Neuron (in vitro differentiated cells): Measurements from ENCODE around the gene SNX21.

ENCODE experiments used
- H2AFZ ChIP-seq: one replicate; pipeline ENCODE4 v1.6.1; 2013; ENCODE audit warnings: low read depth, mild to moderate bottlenecking, inconsistent platforms, low read length, moderate library complexity
- H3K27me3 ChIP-seq: one replicate; pipeline ENCODE4 v1.6.1; 2013; ENCODE audit warnings: low read length; ENCODE audit not compliant: insufficient read depth
- H3K36me3 ChIP-seq: one replicate; pipeline ENCODE4 v1.6.1; 2013; ENCODE audit warnings: low read length; ENCODE audit not compliant: insufficient read depth
- H3K4me1 ChIP-seq: one replicate; pipeline ENCODE4 v1.6.1; 2013; ENCODE audit warnings: low read length; ENCODE audit not compliant: insufficient read depth
- H3K4me3 ChIP-seq: 2 replicates; pipeline ENCODE4 v1.5.1; 2013; ENCODE audit warnings: mild to moderate bottlenecking, low read length, moderate library complexity
- H3K9me3 ChIP-seq: one replicate; pipeline ENCODE4 v1.6.1; 2013; ENCODE audit warnings: low read length

SNX21 gene

GRCh38 chr20:45848421-45848820 lies 14.8 kb downstream of the SNX21 start:
- no peak overlapping the region for H2AFZ ChIP-seq
- no peaks in the 10 kb centered on the region for H3K4me1 ChIP-seq
- H3K9me3 ChIP-seq, result no peaks in the 10 kb centered on the region
- peaks cover 44% of the 10 kb centered on the region for H3K36me3 ChIP-seq
- no peak overlapping the region for H3K4me3 ChIP-seq
- H3K27me3 ChIP-seq, result no peaks in the 10 kb centered on the region

- Histone ChIP-seq H2AFZ (no peak overlapping the region), H3K36me3 (peaks cover 38% of the 10 kb centered on the region), H3K27me3 (no peaks in the 10 kb centered on the region), H3K4me1 (no peaks in the 10 kb centered on the region), H3K4me3 (no peak overlapping the region), H3K9me3 (no peaks in the 10 kb centered on the region)
Observed at GRCh38 chr20:45848969-45849582, 15.5 kb downstream of the SNX21 start.

- Histone ChIP-seq H3K27me3 (no peaks in the 10 kb centered on the region), H3K4me3 (no peak overlapping the region), H3K36me3 (peaks cover 32% of the 10 kb centered on the region), H2AFZ (no peak overlapping the region), H3K9me3 (no peaks in the 10 kb centered on the region), H3K4me1 (no peaks in the 10 kb centered on the region)
Observed at GRCh38 chr20:45850238-45850637, 16.6 kb downstream of the SNX21 start.

GRCh38 chr20:45850926-45851325 lies 17.3 kb downstream of the SNX21 start:
- H3K4me1 ChIP-seq, result peaks cover 3% of the 10 kb centered on the region
- H2AFZ ChIP-seq, result no peak overlapping the region
- no peaks in the 10 kb centered on the region for H3K27me3 ChIP-seq
- H3K9me3 ChIP-seq, result no peaks in the 10 kb centered on the region
- no peak overlapping the region for H3K4me3 ChIP-seq
- H3K36me3 ChIP-seq, result peaks cover 28% of the 10 kb centered on the region

- Histone ChIP-seq H3K36me3 (peaks cover 28% of the 10 kb centered on the region), H3K4me1 (peaks cover 7% of the 10 kb centered on the region), H3K27me3 (no peaks in the 10 kb centered on the region), H3K9me3 (no peaks in the 10 kb centered on the region), H2AFZ (no peak overlapping the region), H3K4me3 (no peak overlapping the region)
Observed at GRCh38 chr20:45851501-45851900, 17.9 kb downstream of the SNX21 start.

GRCh38 chr20:45852326-45852725 lies 18.7 kb downstream of the SNX21 start:
- H3K9me3 ChIP-seq, result no peaks in the 10 kb centered on the region
- peaks cover 25% of the 10 kb centered on the region for H3K36me3 ChIP-seq
- no peak overlapping the region for H2AFZ ChIP-seq
- no peaks in the 10 kb centered on the region for H3K27me3 ChIP-seq
- no peak overlapping the region for H3K4me3 ChIP-seq
- peaks cover 9% of the 10 kb centered on the region for H3K4me1 ChIP-seq

GRCh38 chr20:45853484-45853883 lies 19.9 kb downstream of the SNX21 start:
- H3K4me1 ChIP-seq, result peaks cover 15% of the 10 kb centered on the region
- H3K36me3 ChIP-seq, result peaks cover 18% of the 10 kb centered on the region
- no peak overlapping the region for H3K4me3 ChIP-seq
- no peaks in the 10 kb centered on the region for H3K9me3 ChIP-seq
- no peak overlapping the region for H2AFZ ChIP-seq
- H3K27me3 ChIP-seq, result no peaks in the 10 kb centered on the region

GRCh38 chr20:45857114-45857881 lies 23.7 kb downstream of the SNX21 start, which contains the start of the genes ACOT8 and ZSWIM3:
Gene ACOT8, minus strand, starts transcription at chr20:45857392. Its CDS starts 77 bp downstream, at chr20:45857315.
Gene ZSWIM3, plus strand, starts transcription at chr20:45857614. Its CDS starts 212 bp downstream, at chr20:45857826.
- Histone ChIP-seq H3K27me3 (no peaks in the 10 kb centered on the region), H3K4me3 (peak within 1 kb of the TSS; percentile 77), H3K9me3 (no peaks in the 10 kb centered on the region), H3K36me3 (peaks cover 4% of the 10 kb centered on the region), H3K4me1 (peaks cover 19% of the 10 kb centered on the region), H2AFZ (peak within 1 kb of the TSS; percentile 21)

GRCh38 chr20:45857882-45858216 lies 24.2 kb downstream of the SNX21 start:
- no peaks in the 10 kb centered on the region for H3K27me3 ChIP-seq
- H3K4me3 ChIP-seq, result peak overlapping the region; percentile 77
- H3K9me3 ChIP-seq, result no peaks in the 10 kb centered on the region
- no peak overlapping the region for H2AFZ ChIP-seq
- H3K36me3 ChIP-seq, result peaks cover 4% of the 10 kb centered on the region
- peaks cover 19% of the 10 kb centered on the region for H3K4me1 ChIP-seq

- no peaks in the 10 kb centered on the region for H3K9me3 ChIP-seq
- peaks cover 19% of the 10 kb centered on the region for H3K4me1 ChIP-seq
- H3K27me3 ChIP-seq, result no peaks in the 10 kb centered on the region
Observed at GRCh38 chr20:45859916-45860315, 26.3 kb downstream of the SNX21 start.

GRCh38 chr20:45860560-45861220 lies 27.1 kb downstream of the SNX21 start:
- no peak overlapping the region for H3K4me3 ChIP-seq
- peaks cover 19% of the 10 kb centered on the region for H3K4me1 ChIP-seq
- no peaks in the 10 kb centered on the region for H3K9me3 ChIP-seq
- H3K27me3 ChIP-seq, result no peaks in the 10 kb centered on the region
- no peaks in the 10 kb centered on the region for H3K36me3 ChIP-seq
- H2AFZ ChIP-seq, result no peak overlapping the region

More at GRCh38 chr20:45859916-45860315, 26.3 kb downstream of the SNX21 start:
- H2AFZ ChIP-seq, result no peak overlapping the region
- peaks cover under 1% of the 10 kb centered on the region for H3K36me3 ChIP-seq
- no peak overlapping the region for H3K4me3 ChIP-seq

- no peaks in the 10 kb centered on the region for H3K27me3 ChIP-seq
- no peaks in the 10 kb centered on the region for H3K9me3 ChIP-seq
- H2AFZ ChIP-seq, result no peak overlapping the region
- peaks cover 13% of the 10 kb centered on the region for H3K4me1 ChIP-seq
- H3K4me3 ChIP-seq, result no peak overlapping the region
- no peaks in the 10 kb centered on the region for H3K36me3 ChIP-seq
Observed at GRCh38 chr20:45861221-45862075, 27.8 kb downstream of the SNX21 start.
